Kidney glomerular epithelial cell (primary cell): ENCODE results near the gene ABCA10.

Experiments
- DNase-seq: peaks from one replicate; lab custom pipeline; 2025; lab: John Stamatoyannopoulos, UW

Gene ABCA10

GRCh38 chr17:69154267-69154666 lies 74.4 kb downstream of the ABCA10 start:
- DNase-seq: no peak

- DNase-seq: no peak
Observed at GRCh38 chr17:69150333-69150732, 78.3 kb downstream of the ABCA10 start.

GRCh38 chr17:69147460-69147859 lies 81.2 kb downstream of the ABCA10 start:
- DNase-seq: no peak

- no peak for DNase-seq
Observed at GRCh38 chr17:69144331-69145255, 84.0 kb downstream of the ABCA10 start.

- DNase-seq: no peak
Observed at GRCh38 chr17:69143683-69144231, 84.9 kb downstream of the ABCA10 start.

GRCh38 chr17:69143151-69143550 lies 85.5 kb downstream of the ABCA10 start:
- no peak for DNase-seq

GRCh38 chr17:69142175-69142802 lies 86.3 kb downstream of the ABCA10 start:
- no peak for DNase-seq

- no peak for DNase-seq
Observed at GRCh38 chr17:69141431-69142174, 87.0 kb downstream of the ABCA10 start, which contains the start of gene ABCA6. Gene ABCA6 (minus strand): TSS chr17:69141895. CDS start chr17:69140703, 1,192 bp downstream.

GRCh38 chr17:69134112-69134511 lies 94.5 kb downstream of the ABCA10 start:
- no peak for DNase-seq

- no peak for DNase-seq
Observed at GRCh38 chr17:69130627-69131296, 97.9 kb downstream of the ABCA10 start.

GRCh38 chr17:69123626-69124025 lies 105.0 kb downstream of the ABCA10 start:
- DNase-seq: no peak

GRCh38 chr17:69122065-69122464 lies 106.6 kb downstream of the ABCA10 start:
- no peak for DNase-seq

GRCh38 chr17:69117855-69118784 lies 110.5 kb downstream of the ABCA10 start:
- DNase-seq: no peak

GRCh38 chr17:69111794-69112193 lies 116.8 kb downstream of the ABCA10 start:
- no peak for DNase-seq

GRCh38 chr17:69105907-69106730 lies 122.5 kb downstream of the ABCA10 start:
- DNase-seq: no peak

GRCh38 chr17:69103557-69104233 lies 124.9 kb downstream of the ABCA10 start:
- DNase-seq: no peak

GRCh38 chr17:69098625-69099024 lies 130.0 kb downstream of the ABCA10 start:
- no peak for DNase-seq
